Transverse colon (tissue), 4 donors: ENCODE measurements around the gene METTL1. TPM values are rescaled to one million over a fixed set of nuclear protein-coding genes. Genes with fewer than 3 reads are reported as not detected.
A peak's percentile ranks its signal among the peaks of the same experiment; 100 is the strongest.

Experiments used
- DNase-seq: peaks from one replicate; pipeline ENCODE4 v3.0.0-alpha.2; 2019
- H3K27ac ChIP-seq, 4 donors: fragments of 200-600 bp; sonication (generic); 2 replicates each; pipeline ENCODE4 v1.5.1; 2016 to 2018; ENCODE audit warnings: inconsistent platforms in 4 of 4
- H3K27me3 ChIP-seq: fragments of 200-600 bp; sonication (generic); 2 replicates; pipeline ENCODE4 v1.5.1; 2017; ENCODE audit warnings: inconsistent platforms
- H3K36me3 ChIP-seq, 4 donors: fragments of 200-600 bp; sonication (generic); 2 replicates each; pipeline ENCODE4 v1.5.1; 2017 to 2019; ENCODE audit warnings: inconsistent platforms in 4 of 4
- H3K4me1 ChIP-seq, 4 donors: fragments of 200-600 bp; sonication (generic); 2 replicates each; pipeline ENCODE4 v1.5.1; 2017 to 2020; ENCODE audit warnings: inconsistent platforms in 4 of 4
- H3K4me3 ChIP-seq, 4 donors: fragments of 200-600 bp; sonication (generic); 1 replicate in 1 of 4; 2 replicates in 3 of 4; pipeline versions ENCODE4 v1.5.1 to v1.6.1; 2017 to 2019; ENCODE audit warnings: inconsistent platforms in 4 of 4
- H3K9me3 ChIP-seq, 2 donors: fragments of 200-600 bp; sonication (generic); 2 replicates each; pipeline ENCODE4 v1.5.1; 2017 to 2019; ENCODE audit warnings: inconsistent platforms in 2 of 2
- EP300 ChIP-seq: sonication (generic); formaldehyde crosslinking; IDR thresholded peaks from one replicate; pipeline ENCODE4 v1.6.1; 2017; ENCODE audit warnings: antibody characterized with exemption, low read depth
- POLR2A ChIP-seq: fragments of 450-650 bp; IDR thresholded peaks from one replicate; pipeline ENCODE4 v1.6.1; 2016; ENCODE audit warnings: antibody characterized with exemption, mild to moderate bottlenecking, moderate library complexity
- POLR2AphosphoS5 ChIP-seq, 3 donors: sonication (generic); formaldehyde crosslinking; IDR thresholded peaks; one replicate each; pipeline ENCODE4 v1.6.1; 2016; ENCODE audit warnings: antibody characterized with exemption in 3 of 3
- WGBS, 2 donors: methylation state at CpG; one replicate each; pipeline ENCODE4 v1.1.5; 2018; ENCODE audit warnings: low coverage in 1 of 2; 5-methylcytosine and 5-hydroxymethylcytosine counted together
- in situ Hi-C, 4 donors: fragments of 200-750 bp; cut with MboI; loops; one replicate each; pipeline versions ENCODE4 v1.15.0 to v1.15.1; 2017; ENCODE audit warnings: low sequenced_read_pairs in 3 of 4, low pct_ligation_motif_present in 1 of 4, low pct_unique_long_range_greater_than_20kb in 1 of 4
- intact Hi-C: fragments of 100-400 bp; cut with DNase I; formaldehyde crosslinking; loops from one replicate; pipeline ENCODE4 v1.15.1; 2023; ENCODE audit warnings: low total_unique reads
- total RNA-seq, 4 donors: library from RNA; depleted of rRNA; stranded (reverse); fragments of >200 nt; gene quantifications; one replicate each; pipeline ENCODE4 v1.1.0, GENCODE V29; 2016
- TF ChIP-seq, protein P1 (sequence below), 5 experiments: fragments of 200-600 bp in 3 of 5; fragments of 450-650 bp in 2 of 5; sonication (generic) in 3 of 5; IDR thresholded peaks; 1 replicate in 2 of 5; 2 replicates in 3 of 5; pipeline ENCODE4 v1.5.1; 2016 to 2017; ENCODE audit warnings: antibody characterized with exemption in 5 of 5, inconsistent platforms in 3 of 5, mild to moderate bottlenecking in 2 of 5, moderate library complexity in 1 of 5

METTL1 gene
- total RNA-seq, 4 donors from 2014 or later, result 4.1 to 7.1 (median 4.5) TPM

DNA sequence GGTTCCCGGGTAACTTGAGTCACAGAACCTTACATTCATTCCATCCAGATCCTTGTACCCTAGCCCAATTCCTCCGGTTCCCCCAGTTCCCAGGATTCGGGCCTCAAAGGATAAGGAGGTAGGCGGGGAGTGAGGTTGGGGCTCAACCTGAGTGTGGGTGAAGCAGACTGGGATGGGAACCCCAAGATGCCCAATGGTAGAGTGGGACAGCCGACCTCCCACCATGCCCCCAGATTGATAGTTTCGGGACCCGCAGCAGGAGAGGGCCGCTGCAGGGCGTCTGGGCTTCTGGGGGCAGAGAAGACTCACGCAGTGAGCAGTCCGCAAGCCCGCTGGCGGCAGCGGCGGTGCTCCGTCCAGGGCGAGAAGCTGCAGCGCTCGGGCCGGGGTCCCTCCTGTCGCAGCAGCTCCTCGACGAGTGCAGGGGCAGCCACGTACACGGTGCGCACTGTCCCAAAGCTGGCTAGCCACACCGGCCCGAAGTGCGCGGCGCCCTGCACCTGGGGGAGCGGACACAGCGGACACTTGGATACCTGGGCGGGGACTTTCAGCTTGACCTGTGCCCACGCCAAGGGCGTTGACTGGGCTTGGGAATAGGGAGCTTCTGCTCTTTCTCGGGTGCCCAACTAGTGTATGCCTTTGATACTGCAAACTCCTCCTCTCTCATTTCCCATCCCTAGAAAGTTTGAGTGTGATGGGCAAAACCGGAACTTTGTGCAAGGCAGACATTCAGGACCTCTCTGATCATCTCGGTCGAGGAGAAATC lies 6.0 kb downstream of the METTL1 start:
- H3K4me1 ChIP-seq, result peaks cover 9 to 32% (median 31%) of the 10 kb centered on the region in 4 donors

DNA sequence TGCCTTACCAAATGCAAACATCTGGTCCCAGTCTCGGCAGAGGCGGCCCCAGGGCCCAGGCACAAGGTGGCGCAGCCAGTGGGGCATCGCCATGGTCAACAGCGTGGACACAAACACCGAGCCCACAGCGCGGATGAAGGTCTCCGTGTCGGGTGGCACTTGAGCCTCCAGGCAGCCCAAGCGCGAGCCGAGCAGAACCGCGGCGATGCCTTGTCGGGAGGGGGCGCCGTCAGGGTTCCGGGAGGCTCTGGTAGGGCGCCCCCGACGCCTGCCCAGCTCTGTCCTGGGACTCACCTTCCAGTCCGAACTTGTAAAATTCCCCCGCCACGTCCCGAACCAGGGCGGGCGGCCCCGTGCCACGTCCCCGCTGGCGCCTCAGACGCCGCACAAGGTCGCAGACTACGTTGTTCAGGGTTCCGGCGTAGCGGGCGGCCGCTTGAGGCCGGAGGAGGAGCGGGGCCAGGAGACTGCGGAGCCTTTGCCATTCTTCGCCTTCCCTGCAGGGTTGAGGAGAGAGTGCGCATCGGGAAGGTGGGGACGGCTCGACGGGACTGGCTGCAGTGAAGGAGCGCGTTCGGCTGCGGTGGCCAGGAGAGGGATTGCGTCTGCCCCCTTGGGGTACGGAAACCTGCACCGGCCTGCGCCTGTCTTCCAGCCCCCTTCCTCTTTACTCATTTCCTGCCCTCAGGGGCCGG lies 6.8 kb downstream of the METTL1 start:
- intact Hi-C loops, result no loop called here
- peaks cover 43% of the 10 kb centered on the region for H3K27me3 ChIP-seq
- peak overlapping the region in 1 of 4 donors; percentile 3 for H3K27ac ChIP-seq
- peak overlapping the region in 3 of 4 donors; percentile 26 to 54 (median 41) for H3K4me3 ChIP-seq
- in situ Hi-C loops, result no loop called here
- no peak for TF ChIP-seq EP300
- TF ChIP-seq, protein P1, sequence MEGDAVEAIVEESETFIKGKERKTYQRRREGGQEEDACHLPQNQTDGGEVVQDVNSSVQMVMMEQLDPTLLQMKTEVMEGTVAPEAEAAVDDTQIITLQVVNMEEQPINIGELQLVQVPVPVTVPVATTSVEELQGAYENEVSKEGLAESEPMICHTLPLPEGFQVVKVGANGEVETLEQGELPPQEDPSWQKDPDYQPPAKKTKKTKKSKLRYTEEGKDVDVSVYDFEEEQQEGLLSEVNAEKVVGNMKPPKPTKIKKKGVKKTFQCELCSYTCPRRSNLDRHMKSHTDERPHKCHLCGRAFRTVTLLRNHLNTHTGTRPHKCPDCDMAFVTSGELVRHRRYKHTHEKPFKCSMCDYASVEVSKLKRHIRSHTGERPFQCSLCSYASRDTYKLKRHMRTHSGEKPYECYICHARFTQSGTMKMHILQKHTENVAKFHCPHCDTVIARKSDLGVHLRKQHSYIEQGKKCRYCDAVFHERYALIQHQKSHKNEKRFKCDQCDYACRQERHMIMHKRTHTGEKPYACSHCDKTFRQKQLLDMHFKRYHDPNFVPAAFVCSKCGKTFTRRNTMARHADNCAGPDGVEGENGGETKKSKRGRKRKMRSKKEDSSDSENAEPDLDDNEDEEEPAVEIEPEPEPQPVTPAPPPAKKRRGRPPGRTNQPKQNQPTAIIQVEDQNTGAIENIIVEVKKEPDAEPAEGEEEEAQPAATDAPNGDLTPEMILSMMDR (IDR thresholded peaks at IDR 0.05), result peak; percentile 6 to 26 (median 16)
- H3K9me3 ChIP-seq, result no peaks in the 10 kb centered on the region
- H3K4me1 ChIP-seq, result peaks cover 9 to 31% (median 30%) of the 10 kb centered on the region in 4 donors
- H3K36me3 ChIP-seq, result no peaks in the 10 kb centered on the region
- peak; percentile 64 for DNase-seq
- 1% methylated on average over 46 of the region's 60 CpGs; no CpG with 5 or more reads in 1 of the 2 donors for WGBS, 2 donors

More for the DNA sequence above, 6.0 kb downstream of the METTL1 start:
- intact Hi-C loops, result no loop called here
- Histone ChIP-seq H3K27me3 (peaks cover 43% of the 10 kb centered on the region), H3K4me3 (peak overlapping the region in 3 of 4 donors; percentile 26 to 54 (median 41)), H3K9me3 (no peaks in the 10 kb centered on the region), H3K27ac (no peak overlapping the region), H3K36me3 (no peaks in the 10 kb centered on the region)
- TF ChIP-seq EP300 (no peak), POLR2A (no peak), POLR2AphosphoS5 (IDR thresholded peaks at IDR 0.05) (no peak)
- TF ChIP-seq, protein P1 (IDR thresholded peaks at IDR 0.05), result no peak
- no peak for DNase-seq
- WGBS, 2 donors, result 7 to 14% methylated on average over 2 to 37 of the region's 40 CpGs
- in situ Hi-C loops, result no loop called here

DNA sequence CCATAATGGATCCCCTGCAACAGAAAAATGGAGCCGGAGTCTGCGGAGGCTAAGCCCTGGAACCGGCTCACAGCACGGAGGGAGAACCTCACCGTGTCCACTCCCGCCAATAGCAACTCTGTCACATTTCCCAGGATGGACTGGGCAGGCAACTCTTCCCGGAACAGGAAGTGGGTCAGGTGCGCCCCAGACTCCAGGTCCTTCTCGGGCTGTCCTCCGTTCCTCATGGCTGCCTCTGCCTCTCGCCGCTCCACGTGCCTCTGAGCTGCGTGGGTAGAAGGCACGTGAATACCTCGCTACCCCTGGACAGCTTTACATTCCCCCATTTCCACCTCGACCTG lies 7.3 kb downstream of the METTL1 start:
- no peak for DNase-seq
- intact Hi-C loops, result no loop called here
- Histone ChIP-seq H3K27ac (no peak overlapping the region), H3K4me3 (peak overlapping the region in 3 of 4 donors; percentile 26 to 54 (median 41)), H3K27me3 (peaks cover 43% of the 10 kb centered on the region), H3K9me3 (no peaks in the 10 kb centered on the region), H3K36me3 (no peaks in the 10 kb centered on the region), H3K4me1 (peaks cover 9 to 31% (median 30%) of the 10 kb centered on the region in 4 donors)
- in situ Hi-C loops, result no loop called here
- no peak for TF ChIP-seq POLR2A
- TF ChIP-seq EP300, result no peak
- 16% methylated on average over 17 of the region's 17 CpGs; no CpG with 5 or more reads in 1 of the 2 donors for WGBS, 2 donors

DNA sequence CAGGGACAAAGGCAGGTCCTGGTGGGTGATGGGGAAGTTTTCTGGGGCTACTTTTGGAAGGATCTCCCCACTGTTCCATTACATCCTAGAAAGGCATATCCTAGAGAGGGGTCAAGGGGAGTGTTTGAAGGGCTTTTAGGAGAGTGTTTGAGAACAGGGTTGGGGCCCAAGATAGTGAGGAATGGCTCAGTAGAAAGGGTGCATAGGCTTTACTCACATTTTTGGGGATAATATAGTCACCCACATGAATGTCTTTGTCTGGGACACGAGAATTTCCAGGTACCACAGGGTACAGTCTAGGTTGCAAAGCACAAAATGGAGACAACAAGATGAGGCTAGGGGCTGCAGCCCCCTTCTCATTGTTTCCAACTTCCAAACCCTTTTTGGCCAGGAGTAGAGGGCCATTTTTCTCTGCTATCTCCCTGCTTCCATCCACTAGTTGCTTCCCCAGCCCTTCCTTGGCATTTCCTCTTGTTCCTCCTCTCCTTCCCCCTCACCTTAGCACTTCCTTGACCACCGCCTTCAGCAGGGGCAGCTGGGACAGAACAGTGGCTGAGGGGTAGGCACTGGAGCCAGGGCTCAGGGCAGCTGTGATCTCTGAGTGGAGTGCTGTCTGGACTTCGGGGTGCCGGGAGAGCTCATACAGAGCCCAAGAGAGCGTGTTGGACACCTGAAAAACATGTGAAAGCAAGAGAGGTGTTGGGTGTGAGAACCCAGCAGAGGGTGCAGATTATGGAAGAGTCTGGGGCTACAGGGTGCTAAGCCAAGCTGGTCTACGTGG lies 7.8 kb downstream of the METTL1 start:
- no peaks in the 10 kb centered on the region for H3K9me3 ChIP-seq
- H3K4me3 ChIP-seq, result no peak overlapping the region
- H3K4me1 ChIP-seq, result peaks cover 9 to 31% (median 30%) of the 10 kb centered on the region in 4 donors
- H3K27ac ChIP-seq, result no peak overlapping the region
- H3K27me3 ChIP-seq, result peaks cover 43% of the 10 kb centered on the region
- TF ChIP-seq, protein P1 (IDR thresholded peaks at IDR 0.05), result no peak
- in situ Hi-C loops (no loop called here), intact Hi-C loops (no loop called here)
- DNase-seq, result no peak
- no peaks in the 10 kb centered on the region for H3K36me3 ChIP-seq
- WGBS, 2 donors, result 83 to 93% methylated on average over 3 to 6 of the region's 6 CpGs
